K562 (cell line): ENCODE results near the gene IGF2R. TPM values are rescaled to one million over a fixed set of nuclear protein-coding genes. Genes with fewer than 3 reads are reported as not detected.

ENCODE experiments used
- ATAC-seq: fragments of 200-7000 bp; cut with Tn5 transposase; 3 replicates; pipeline ENCODE4 v1.9.1; 2020; ENCODE audit warnings: moderate library complexity
- BruUV-seq: library from RNA; stranded (reverse); fragments of 400-500 nt; replicated peaks from 2 replicates; lab custom pipeline; 2021; lab: Mats Ljungman, UMichigan
- CTCF ChIA-PET: fragments of 300-600 bp; formaldehyde crosslinking; extraction: SDS; loops from one replicate; lab custom pipeline; 2021; ENCODE audit warnings: low intra/inter-chr PET ratio; lab: Yijun Ruan, JAX
- POLR2A ChIA-PET: fragments of 300-600, 350-650 bp; sonication (Branson Sonifier 250); formaldehyde crosslinking; extraction: SDS; loops from one replicate; lab custom pipeline; 2021; ENCODE audit warnings: antibody characterized with exemption, inconsistent platforms; lab: Yijun Ruan, JAX
- DNase-seq, 4 experiments: peaks; one replicate each; pipeline versions ENCODE4 v3.0.0 to v3.0.0-alpha.2; 2011 to 2018; ENCODE audit warnings: low spot score in 3 of 4, mixed read lengths in 3 of 4; ENCODE audit errors: extremely low read depth in 1 of 4
- FAIRE-seq: peaks from 2 replicates; lab custom pipeline; 2011; peaks lifted over from hg19 to GRCh38; lab: Jason Lieb, UNC
- H2AFZ ChIP-seq: 2 replicates; pipeline ENCODE4 v1.6.0; 2011; ENCODE audit warnings: low read depth, low read length, control low read depth, inconsistent platforms
- H3K27ac ChIP-seq: fragments of 200-600 bp; 3 replicates; pipeline ENCODE4 v1.8.0; 2011; ENCODE audit warnings: low read depth, mild to moderate bottlenecking, control low read depth, inconsistent platforms, low read length, moderate library complexity, mixed read lengths; ENCODE audit errors: extremely low read depth
- H3K27me3 ChIP-seq, 2 experiments: fragments of 300-600 bp in 1 of 2; 2 replicates in 1 of 2; 3 replicates in 1 of 2; pipeline versions ENCODE4 v1.6.0 to v1.8.0; 2011; ENCODE audit warnings: inconsistent platforms in 2 of 2, low read length in 2 of 2, mild to moderate bottlenecking in 1 of 2, mixed read lengths in 1 of 2, moderate library complexity in 1 of 2; ENCODE audit not compliant: control insufficient read depth in 2 of 2, insufficient read depth in 2 of 2
- H3K36me3 ChIP-seq: fragments of 300-600 bp; 3 replicates; pipeline ENCODE4 v1.8.0; 2011; ENCODE audit warnings: mild to moderate bottlenecking, low read length, inconsistent platforms; ENCODE audit not compliant: control insufficient read depth, insufficient read depth
- H3K4me1 ChIP-seq, 2 experiments: fragments of 200-600 bp in 1 of 2; replicated peaks in 1 of 2; 2 replicates in 1 of 2; 3 replicates in 1 of 2; pipeline versions ENCODE4 v1.5.1 to v1.8.0; 2011; ENCODE audit warnings: inconsistent platforms in 2 of 2, low read length in 2 of 2, mild to moderate bottlenecking in 1 of 2, mixed read lengths in 1 of 2, moderate library complexity in 1 of 2; ENCODE audit not compliant: control insufficient read depth in 2 of 2, insufficient read depth in 2 of 2
- H3K4me2 ChIP-seq: 2 replicates; pipeline ENCODE4 v1.6.1; 2011; ENCODE audit warnings: low read length, control low read depth, inconsistent platforms, mixed read lengths; ENCODE audit not compliant: insufficient read depth
- H3K4me3 ChIP-seq: fragments of 200-600 bp; sonication (generic), shearing (Covaris generic); 2 replicates; pipeline ENCODE4 v1.5.1; 2016; ENCODE audit warnings: control low read depth, inconsistent platforms
- H3K79me2 ChIP-seq: fragments of 200-600 bp; 3 replicates; pipeline ENCODE4 v1.8.0; 2011; ENCODE audit warnings: low read length, inconsistent platforms; ENCODE audit not compliant: control insufficient read depth, insufficient read depth
- H3K9ac ChIP-seq, 2 experiments: 2 replicates each; pipeline versions ENCODE4 v1.6.0 to v1.6.1; 2011; ENCODE audit warnings: low read depth in 2 of 2, low read length in 2 of 2, control low read depth in 1 of 2, inconsistent platforms in 1 of 2, mild to moderate bottlenecking in 1 of 2, mixed read lengths in 1 of 2; ENCODE audit not compliant: insufficient read depth in 1 of 2
- H3K9me1 ChIP-seq: one replicate; pipeline ENCODE4 v1.6.0; 2011; ENCODE audit warnings: inconsistent platforms, mild to moderate bottlenecking, low read length, moderate library complexity; ENCODE audit not compliant: control insufficient read depth, insufficient read depth
- H3K9me3 ChIP-seq: replicated peaks from 2 replicates; pipeline ENCODE4 v1.5.1; 2011; ENCODE audit warnings: low read depth, low read length, inconsistent platforms; ENCODE audit not compliant: control insufficient read depth, insufficient read depth
- H4K20me1 ChIP-seq: replicated peaks from 2 replicates; pipeline ENCODE4 v1.6.1; 2011; ENCODE audit warnings: low read length, inconsistent platforms, mixed read lengths; ENCODE audit not compliant: control insufficient read depth, insufficient read depth
- ARID3B ChIP-seq: fragments of 250-450 bp; sonication (Bioruptor Pico); IDR thresholded peaks from 2 replicates; pipeline ENCODE4 v1.4.0; 2020; ENCODE audit warnings: borderline replicate concordance
- ATF7 ChIP-seq: fragments of 450-650 bp; IDR thresholded peaks from 2 replicates; pipeline ENCODE4 v1.7.1; 2014; ENCODE audit warnings: mild to moderate bottlenecking, moderate library complexity
- BRD9 ChIP-seq: fragments of 450-650 bp; IDR thresholded peaks from 2 replicates; pipeline ENCODE4 v1.6.1; 2018; ENCODE audit warnings: low read depth; ENCODE audit not compliant: partially characterized antibody
- CBFA2T2 ChIP-seq: fragments of 450-650 bp; conservative IDR thresholded peaks from 2 replicates; pipeline ENCODE4 v1.6.1; 2017; ENCODE audit warnings: mild to moderate bottlenecking
- KAT8 ChIP-seq: fragments of 450-650 bp; IDR thresholded peaks from 2 replicates; pipeline ENCODE4 v1.6.1; 2016; ENCODE audit warnings: low read depth, mild to moderate bottlenecking
- MNT ChIP-seq, 2 experiments: fragments of 450-650 bp; conservative IDR thresholded peaks; 2 replicates each; pipeline ENCODE4 v1.6.1; 2017; ENCODE audit warnings: mild to moderate bottlenecking in 2 of 2, moderate library complexity in 2 of 2
- NBN ChIP-seq: fragments of 450-650 bp; IDR thresholded peaks from 2 replicates; pipeline ENCODE4 v1.6.1; 2016; ENCODE audit warnings: low read depth, mild to moderate bottlenecking
- NCOR1 ChIP-seq: fragments of 450-650 bp; IDR thresholded peaks from 2 replicates; pipeline ENCODE4 v1.6.1; 2016; ENCODE audit warnings: mild to moderate bottlenecking, moderate library complexity
- RBM15 ChIP-seq: fragments of 200-400 bp; formaldehyde crosslinking; IDR thresholded peaks from 2 replicates; pipeline ENCODE4 v1.6.1; 2018; ENCODE audit warnings: mild to moderate bottlenecking, low read length, moderate library complexity; ENCODE audit not compliant: insufficient read depth
- SIN3B ChIP-seq: fragments of 450-650 bp; IDR thresholded peaks from 2 replicates; pipeline ENCODE4 v1.6.1; 2017; ENCODE audit warnings: low read depth, mild to moderate bottlenecking, moderate library complexity
- TAF9B ChIP-seq: fragments of 450-650 bp; IDR thresholded peaks from 2 replicates; pipeline ENCODE4 v1.6.1; 2018; ENCODE audit warnings: mild to moderate bottlenecking; ENCODE audit not compliant: partially characterized antibody
- YY1 ChIP-seq, 3 experiments: IDR thresholded peaks; 2 replicates each; pipeline ENCODE4 v1.6.1; 2011; ENCODE audit warnings: low read length in 2 of 3, mild to moderate bottlenecking in 2 of 3, moderate library complexity in 2 of 3, borderline replicate concordance in 1 of 3, control low read depth in 1 of 3, low read depth in 1 of 3; ENCODE audit not compliant: insufficient read depth in 3 of 3, insufficient replicate concordance in 2 of 3, control insufficient read depth in 1 of 3, insufficient read length in 1 of 3; ENCODE audit errors: extremely low read depth in 1 of 3
- ZNF311 ChIP-seq: fragments of 250-450 bp; sonication (Bioruptor Pico); IDR thresholded peaks from 2 replicates; pipeline ENCODE4 v1.4.0; 2020; ENCODE audit warnings: mild to moderate bottlenecking, moderate library complexity
- WGBS: fragments of 100-300 bp; shearing (Covaris generic); methylation state at CpG from one replicate; pipeline ENCODE4 v1.1.6; 2016; ENCODE audit warnings: low coverage, mixed read lengths; ENCODE audit not compliant: insufficient coverage; ENCODE audit errors: missing lambda C conversion rate; 5-methylcytosine and 5-hydroxymethylcytosine counted together
- in situ Hi-C: fragments of 300-500 bp; cut with MboI; formaldehyde crosslinking; loops from 4 replicates; pipeline ENCODE4 v1.15.0; 2018; ENCODE audit warnings: inconsistent platforms, mixed read lengths
- intact Hi-C: fragments of 100-400 bp; cut with micrococcal nuclease; formaldehyde crosslinking; loops from 2 replicates; pipeline ENCODE4 v1.14.2; 2022
- polyA plus RNA-seq, 8 experiments: library from polyadenylated mRNA; depleted of rRNA in 4 of 8; stranded (reverse) in 5 of 8; unstranded in 3 of 8; fragments of >200 nt; fragmentation: Nextera tagmentation in 2 of 8; fragmentation: Illumina TruSeq in 1 of 8; extraction: Ambion mirVana in 2 of 8; extraction: Trizol in 1 of 8; gene quantifications; 2 replicates each; pipeline versions ENCODE4 v1.2.1 to v1.2.3, GENCODE V29; 2011 to 2014; ENCODE audit warnings: inconsistent platforms in 1 of 8, missing spikeins in 1 of 8
- total RNA-seq, 7 experiments: library from RNA; depleted of rRNA in 6 of 7; stranded (reverse); fragments of >200 nt in 6 of 7; fragmentation: Illumina TruSeq in 2 of 7; extraction: Trizol in 2 of 7; gene quantifications; 2 replicates each; pipeline versions ENCODE4 v1.2.1 to v1.2.3, GENCODE V29; 2011 to 2021; ENCODE audit warnings: low replicate concordance in 1 of 7
- TF ChIP-seq, protein P1 (sequence below): fragments of 450-650 bp; IDR thresholded peaks from 2 replicates; pipeline ENCODE4 v1.6.1; 2018; ENCODE audit warnings: mild to moderate bottlenecking, low read depth; ENCODE audit not compliant: partially characterized antibody
- TF ChIP-seq, protein P2 (sequence below): sonication (generic); formaldehyde crosslinking; IDR thresholded peaks from 2 replicates; pipeline ENCODE4 v1.8.0; 2022; ENCODE audit warnings: mild to moderate bottlenecking, missing genetic modification reagents

The IGF2R gene
- total and polyA plus RNA-seq, 9 of the 15 experiments (the other 6 are each of a cell fraction or from before 2014, with no cell fraction given): 3.5 to 92.3 (median 34.5) TPM

DNA sequence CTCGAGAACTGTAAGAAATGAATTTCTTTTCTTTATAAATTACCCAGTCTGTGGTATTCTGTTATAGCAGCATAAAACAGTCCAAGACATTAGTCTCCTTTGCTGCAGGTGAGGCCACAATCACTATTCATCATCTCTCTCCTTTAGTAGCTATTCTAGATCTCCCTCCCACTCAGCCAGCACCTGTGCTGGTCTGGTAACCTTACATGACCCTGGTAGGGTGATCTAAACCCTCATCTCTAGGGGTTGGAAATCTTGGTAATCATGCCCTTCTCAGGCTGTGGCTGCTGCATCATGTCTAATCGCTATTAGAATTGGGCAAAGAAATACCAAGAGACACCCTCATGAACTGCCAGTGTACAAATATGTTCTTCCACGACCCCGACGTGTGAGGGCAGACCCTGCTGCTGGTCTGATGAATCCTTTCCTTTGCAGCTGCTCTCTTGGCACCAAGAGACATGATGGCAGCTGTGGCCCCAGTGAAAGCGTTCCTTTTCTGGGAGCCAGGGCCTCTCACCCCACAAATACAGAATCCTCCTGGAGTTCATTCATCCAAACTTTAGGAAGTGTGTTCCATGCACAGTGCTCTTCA, 23.0 kb upstream of the IGF2R start (continued):
- TF ChIP-seq ARID3B (CRISPR knock-in tag): no peak
- TF ChIP-seq CBFA2T2: no peak
- TF ChIP-seq ZNF311 (CRISPR knock-in tag): no peak
- no peak for TF ChIP-seq BRD9
- TF ChIP-seq MNT (conservative IDR thresholded peaks at IDR 0.05): no peak
- TF ChIP-seq SIN3B: no peak

GRCh38 chr6:159946912-159947311, 22.0 kb upstream of the IGF2R start:
- no peak for ATAC-seq
- no peak overlapping the region for H3K4me3 ChIP-seq
- H3K9me3 ChIP-seq: peaks cover 6% of the 10 kb centered on the region
- H3K27me3 ChIP-seq: peaks cover 20 to 28% of the 10 kb centered on the region in 2 experiments
- H3K36me3 ChIP-seq: no peaks in the 10 kb centered on the region
- ChIA-PET POLR2A (no interaction called here), CTCF (no interaction called here)
- BruUV-seq: no TSS peak
- no peak overlapping the region for H3K4me2 ChIP-seq
- DNase-seq: no peak
- no peaks in the 10 kb centered on the region for H3K79me2 ChIP-seq
- H3K9ac ChIP-seq: no peak overlapping the region
- no peak overlapping the region for H3K27ac ChIP-seq
- no peak for FAIRE-seq
- no peaks in the 10 kb centered on the region for H3K9me1 ChIP-seq
- in situ Hi-C loops: no loop called here
- H2AFZ ChIP-seq: no peak overlapping the region
- no peaks in the 10 kb centered on the region for H4K20me1 ChIP-seq
- H3K4me1 ChIP-seq: no peaks in the 10 kb centered on the region
- 3% methylated on average over 2 of the region's 2 CpGs for WGBS
- intact Hi-C loops: no loop called here
- no peak for TF ChIP-seq ATF7
- no peak for TF ChIP-seq NBN
- no peak for TF ChIP-seq KAT8
- TF ChIP-seq YY1 (IDR thresholded peaks at IDR 0.05; ENCODE audit: borderline replicate concordance in 1 of 3, control insufficient read depth in 1 of 3, extremely low read depth in 1 of 3, insufficient read depth in 3 of 3, insufficient read length in 1 of 3, insufficient replicate concordance in 2 of 3, low read depth in 1 of 3, low read length in 2 of 3): no peak
- no peak for TF ChIP-seq RBM15
- TF ChIP-seq, protein P1, sequence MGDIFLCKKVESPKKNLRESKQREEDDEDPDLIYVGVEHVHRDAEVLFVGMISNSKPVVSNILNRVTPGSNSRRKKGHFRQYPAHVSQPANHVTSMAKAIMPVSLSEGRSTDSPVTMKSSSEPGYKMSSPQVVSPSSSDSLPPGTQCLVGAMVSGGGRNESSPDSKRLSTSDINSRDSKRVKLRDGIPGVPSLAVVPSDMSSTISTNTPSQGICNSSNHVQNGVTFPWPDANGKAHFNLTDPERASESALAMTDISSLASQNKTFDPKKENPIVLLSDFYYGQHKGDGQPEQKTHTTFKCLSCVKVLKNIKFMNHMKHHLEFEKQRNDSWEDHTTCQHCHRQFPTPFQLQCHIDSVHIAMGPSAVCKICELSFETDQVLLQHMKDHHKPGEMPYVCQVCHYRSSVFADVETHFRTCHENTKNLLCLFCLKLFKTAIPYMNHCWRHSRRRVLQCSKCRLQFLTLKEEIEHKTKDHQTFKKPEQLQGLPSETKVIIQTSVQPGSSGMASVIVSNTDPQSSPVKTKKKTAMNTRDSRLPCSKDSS: no peak
- no peak for TF ChIP-seq TAF9B
- TF ChIP-seq NCOR1: no peak
- TF ChIP-seq, protein P2, sequence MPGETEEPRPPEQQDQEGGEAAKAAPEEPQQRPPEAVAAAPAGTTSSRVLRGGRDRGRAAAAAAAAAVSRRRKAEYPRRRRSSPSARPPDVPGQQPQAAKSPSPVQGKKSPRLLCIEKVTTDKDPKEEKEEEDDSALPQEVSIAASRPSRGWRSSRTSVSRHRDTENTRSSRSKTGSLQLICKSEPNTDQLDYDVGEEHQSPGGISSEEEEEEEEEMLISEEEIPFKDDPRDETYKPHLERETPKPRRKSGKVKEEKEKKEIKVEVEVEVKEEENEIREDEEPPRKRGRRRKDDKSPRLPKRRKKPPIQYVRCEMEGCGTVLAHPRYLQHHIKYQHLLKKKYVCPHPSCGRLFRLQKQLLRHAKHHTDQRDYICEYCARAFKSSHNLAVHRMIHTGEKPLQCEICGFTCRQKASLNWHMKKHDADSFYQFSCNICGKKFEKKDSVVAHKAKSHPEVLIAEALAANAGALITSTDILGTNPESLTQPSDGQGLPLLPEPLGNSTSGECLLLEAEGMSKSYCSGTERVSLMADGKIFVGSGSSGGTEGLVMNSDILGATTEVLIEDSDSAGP (CRISPR knock-in tag): no peak
